Tibial nerve (tissue), 3 donors: ENCODE results near the gene MPEG1.

ENCODE experiments used
- POLR2A ChIP-seq, 2 donors: fragments of 450-650 bp; IDR thresholded peaks; one replicate each; pipeline ENCODE4 v1.6.1; 2017; ENCODE audit warnings: antibody characterized with exemption in 2 of 2, mild to moderate bottlenecking in 2 of 2, moderate library complexity in 2 of 2
- TF ChIP-seq, protein P1 (sequence below), 5 experiments: fragments of 200-600 bp in 3 of 5; fragments of 450-650 bp in 2 of 5; sonication (generic) in 3 of 5; IDR thresholded peaks; one replicate each; pipeline ENCODE4 v1.5.1; 2016 to 2019; ENCODE audit warnings: antibody characterized with exemption in 5 of 5, mild to moderate bottlenecking in 3 of 5, moderate library complexity in 2 of 5

DNA sequence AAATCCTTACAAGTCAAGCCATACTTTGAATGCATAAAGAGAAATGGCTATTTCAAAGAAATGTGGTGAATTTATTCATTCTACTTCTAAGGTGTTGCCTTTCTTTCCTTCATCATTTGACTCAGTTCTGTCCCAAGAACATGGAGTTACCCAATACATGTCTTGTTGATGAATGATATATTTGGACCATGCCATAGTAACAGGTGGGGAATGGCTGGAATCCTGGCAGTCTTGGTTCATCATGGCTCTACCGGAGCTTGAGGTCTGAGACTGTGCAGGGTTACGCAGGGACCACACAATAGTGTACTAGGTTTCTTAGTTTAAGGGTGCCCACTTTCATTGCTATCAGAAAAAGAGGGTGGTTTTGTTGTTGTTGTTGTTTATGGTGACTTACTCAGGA, 40.3 kb upstream of the MPEG1 start:
- TF ChIP-seq POLR2A (IDR thresholded peaks at IDR 0.05) = no peak
- TF ChIP-seq, protein P1, sequence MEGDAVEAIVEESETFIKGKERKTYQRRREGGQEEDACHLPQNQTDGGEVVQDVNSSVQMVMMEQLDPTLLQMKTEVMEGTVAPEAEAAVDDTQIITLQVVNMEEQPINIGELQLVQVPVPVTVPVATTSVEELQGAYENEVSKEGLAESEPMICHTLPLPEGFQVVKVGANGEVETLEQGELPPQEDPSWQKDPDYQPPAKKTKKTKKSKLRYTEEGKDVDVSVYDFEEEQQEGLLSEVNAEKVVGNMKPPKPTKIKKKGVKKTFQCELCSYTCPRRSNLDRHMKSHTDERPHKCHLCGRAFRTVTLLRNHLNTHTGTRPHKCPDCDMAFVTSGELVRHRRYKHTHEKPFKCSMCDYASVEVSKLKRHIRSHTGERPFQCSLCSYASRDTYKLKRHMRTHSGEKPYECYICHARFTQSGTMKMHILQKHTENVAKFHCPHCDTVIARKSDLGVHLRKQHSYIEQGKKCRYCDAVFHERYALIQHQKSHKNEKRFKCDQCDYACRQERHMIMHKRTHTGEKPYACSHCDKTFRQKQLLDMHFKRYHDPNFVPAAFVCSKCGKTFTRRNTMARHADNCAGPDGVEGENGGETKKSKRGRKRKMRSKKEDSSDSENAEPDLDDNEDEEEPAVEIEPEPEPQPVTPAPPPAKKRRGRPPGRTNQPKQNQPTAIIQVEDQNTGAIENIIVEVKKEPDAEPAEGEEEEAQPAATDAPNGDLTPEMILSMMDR (IDR thresholded peaks at IDR 0.05) = no peak
